Body of pancreas (tissue), 4 donors: ENCODE results near the gene LYPD1.

Source experiments
- CTCF ChIP-seq, 7 experiments: fragments of 450-650 bp in 4 of 7; fragments of 200-600 bp in 3 of 7; sonication (generic) in 3 of 7; IDR thresholded peaks; one replicate each; pipeline ENCODE4 v1.5.1; 2016 to 2019; ENCODE audit warnings: antibody characterized with exemption in 7 of 7
- POLR2A ChIP-seq, 3 donors: fragments of 450-650 bp; IDR thresholded peaks; one replicate each; pipeline ENCODE4 v1.6.1; 2016; ENCODE audit warnings: antibody characterized with exemption in 3 of 3, mild to moderate bottlenecking in 2 of 3

GRCh38 chr2:132691556-132691955 is 21.6 kb upstream of the LYPD1 start:
- TF ChIP-seq CTCF (IDR thresholded peaks at IDR 0.05), result no peak
- no peak for TF ChIP-seq POLR2A (IDR thresholded peaks at IDR 0.05)
